HEK293T (cell line): Measurements from ENCODE around the gene PKN1.

Experiments
- ARNT ChIP-seq: fragments of 450-650 bp; IDR thresholded peaks from 2 replicates; pipeline ENCODE4 v1.6.1; 2017; ENCODE audit warnings: mild to moderate bottlenecking
- ELF4 ChIP-seq: fragments of 450-650 bp; IDR thresholded peaks from 2 replicates; pipeline ENCODE4 v1.6.1; 2017; ENCODE audit warnings: antibody characterized with exemption
- FOXA1 ChIP-seq: fragments of 450-650 bp; IDR thresholded peaks from 2 replicates; pipeline ENCODE4 v1.6.1; 2016; ENCODE audit warnings: mild to moderate bottlenecking
- FOXK2 ChIP-seq: fragments of 450-650 bp; IDR thresholded peaks from 2 replicates; pipeline ENCODE4 v1.6.1; 2016; ENCODE audit warnings: mild to moderate bottlenecking
- FOXM1 ChIP-seq: fragments of 450-650 bp; IDR thresholded peaks from 2 replicates; pipeline ENCODE4 v1.6.1; 2017; ENCODE audit warnings: mild to moderate bottlenecking, borderline replicate concordance
- SP1 ChIP-seq: fragments of 450-650 bp; IDR thresholded peaks from 2 replicates; pipeline ENCODE4 v1.6.1; 2017
- ZNF384 ChIP-seq: fragments of 450-650 bp; IDR thresholded peaks from 2 replicates; pipeline ENCODE4 v1.6.1; 2016

GRCh38 chr19:14434543-14435319 is 1.6 kb downstream of the PKN1 start:
- TF ChIP-seq SP1 (no peak), ELF4 (no peak), FOXA1 (no peak), FOXK2 (no peak), ARNT (no peak), ZNF384 (no peak), FOXM1 (no peak)
